Astrocyte of the cerebellum (primary cell): Measurements from ENCODE around the gene PWP1.
A peak's percentile ranks its signal among the peaks of the same experiment; 100 is the strongest.

Experiments used
- DNase-seq: peaks from one replicate; pipeline ENCODE4 v3.0.0-alpha.2; 2011; ENCODE audit warnings: low read depth
- H3K4me3 ChIP-seq: 2 replicates; pipeline ENCODE4 v1.5.1; 2011; ENCODE audit warnings: mild to moderate bottlenecking, low read depth, low read length, moderate library complexity
- CTCF ChIP-seq: IDR thresholded peaks from 2 replicates; pipeline ENCODE4 v1.5.1; 2012; ENCODE audit warnings: low read length, low read depth, moderate library complexity, mild to moderate bottlenecking; ENCODE audit errors: missing control alignments
- in situ Hi-C: cut with HindIII; loops from 2 replicates; pipeline ENCODE4 v1.10.0; 2017; ENCODE audit warnings: low sequenced_read_pairs

Gene PWP1

DNA sequence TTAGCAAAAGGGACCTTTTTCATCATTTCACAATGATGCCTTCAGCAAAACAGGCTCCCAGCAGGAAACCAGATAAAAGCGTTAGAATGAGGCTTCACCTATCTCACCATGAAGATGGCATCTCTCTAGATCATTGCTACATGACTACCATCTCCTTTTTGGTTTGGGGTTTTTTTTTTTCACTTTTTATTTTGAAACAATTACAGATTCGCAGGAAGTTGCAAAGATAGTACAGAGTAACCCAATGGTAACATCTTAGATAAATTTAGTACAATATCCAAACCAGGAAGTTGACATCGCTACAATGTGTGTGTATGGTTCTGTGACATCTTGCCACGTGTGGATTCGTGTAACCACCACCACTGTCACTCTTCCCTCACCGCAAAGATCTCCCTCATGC is 22.3 kb upstream of the PWP1 start:
- DNase-seq: no peak
- H3K4me3 ChIP-seq: no peak overlapping the region
- in situ Hi-C loops: loop anchor here (25.0 kb wide), 1 partner anchor 224 kb away; no protein-coding TSS in a partner anchor
- TF ChIP-seq CTCF: no peak

DNA sequence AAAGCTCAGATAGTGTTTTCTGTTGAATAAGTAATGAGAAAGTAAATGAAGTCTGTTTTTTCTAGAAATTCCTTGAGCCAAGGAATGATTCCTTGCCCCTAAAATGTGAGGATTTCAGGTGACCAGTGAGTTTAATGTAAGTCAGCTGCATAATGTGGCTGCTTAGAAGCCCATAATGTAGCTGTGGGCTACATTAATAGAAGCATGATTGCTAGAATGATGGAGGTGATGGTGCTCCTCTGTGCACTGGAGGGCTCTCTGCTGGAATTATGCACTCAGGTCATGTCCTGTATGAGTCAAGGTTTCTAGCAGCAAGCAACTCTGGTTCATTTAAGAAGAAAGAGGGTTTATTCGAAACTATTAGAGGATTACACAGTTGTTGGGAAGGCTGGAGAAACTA is 19.6 kb upstream of the PWP1 start:
- H3K4me3 ChIP-seq: no peak overlapping the region
- in situ Hi-C loops: loop anchor here (25.0 kb wide), 1 partner anchor 221 kb away; no protein-coding TSS in a partner anchor
- DNase-seq: no peak
- no peak for TF ChIP-seq CTCF

- no peak overlapping the region for H3K4me3 ChIP-seq
- DNase-seq: no peak
- in situ Hi-C loops: loop anchor here (25.0 kb wide), 1 partner anchor 220 kb away; no protein-coding TSS in a partner anchor
- TF ChIP-seq CTCF: no peak
These were observed 18.1 kb upstream of the PWP1 start for GRCh38 chr12:107667464-107667863.

DNA sequence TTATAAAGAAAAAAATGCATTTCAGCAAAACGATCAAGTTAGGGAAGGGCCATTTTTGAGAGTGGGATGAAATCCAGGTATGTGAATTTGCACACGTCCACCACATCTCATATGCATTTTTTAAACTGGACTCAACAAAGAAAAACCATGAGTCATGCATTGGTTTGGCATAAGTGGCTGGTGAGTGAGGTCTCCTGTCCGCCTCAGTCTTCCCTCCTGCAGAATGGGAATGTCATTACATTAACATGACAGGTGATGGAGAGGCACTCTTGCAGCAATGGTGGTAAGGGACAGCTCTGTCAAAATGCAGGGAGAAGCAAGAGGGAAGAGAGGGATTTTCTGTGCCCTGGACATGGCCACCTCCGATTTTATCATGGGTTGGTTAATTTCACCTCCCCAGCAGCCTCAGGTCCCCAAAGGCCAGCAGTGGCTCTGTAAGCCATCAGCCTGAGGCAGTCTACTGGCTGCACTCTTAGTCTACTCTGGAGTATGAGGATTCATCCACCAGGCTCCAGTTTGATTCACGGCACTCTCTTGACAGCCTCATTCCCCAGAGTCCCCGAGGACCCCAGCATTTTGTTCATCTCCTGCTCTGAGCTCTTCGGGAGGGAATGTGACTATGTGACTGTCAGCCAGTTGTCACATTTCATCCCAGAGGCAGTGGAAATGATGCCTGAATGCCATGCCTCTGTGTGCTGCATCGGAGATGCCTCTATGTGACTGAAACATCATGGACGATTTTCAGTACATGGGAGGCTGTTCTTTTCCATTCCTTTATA is 17.1 kb upstream of the PWP1 start:
- DNase-seq: no peak
- in situ Hi-C loops: loop anchor here (25.0 kb wide), 1 partner anchor 219 kb away; no protein-coding TSS in a partner anchor
- no peak for TF ChIP-seq CTCF
- H3K4me3 ChIP-seq: no peak overlapping the region

DNA sequence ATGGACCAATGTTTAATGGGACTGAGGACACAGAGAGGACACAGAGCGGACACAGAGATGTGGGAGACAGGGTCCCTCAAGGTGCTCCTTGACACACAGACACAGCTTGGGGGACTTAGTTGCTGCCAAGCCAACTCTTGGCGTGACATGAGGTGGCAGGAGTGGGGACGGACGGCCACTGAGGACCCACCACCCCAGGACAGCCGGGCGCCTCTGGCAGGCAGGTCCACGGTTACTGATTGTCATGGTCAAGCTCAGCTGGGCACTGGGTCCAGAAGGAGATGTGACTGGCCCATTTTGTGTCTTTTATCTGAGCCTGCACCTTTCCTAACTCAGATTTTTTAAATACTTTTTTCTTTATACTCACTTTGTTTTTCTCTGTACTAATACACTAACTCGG is 15.7 kb upstream of the PWP1 start:
- in situ Hi-C loops: loop anchor here (25.0 kb wide), 1 partner anchor 217 kb away; no protein-coding TSS in a partner anchor
- H3K4me3 ChIP-seq: no peak overlapping the region
- no peak for DNase-seq
- TF ChIP-seq CTCF: no peak

GRCh38 chr12:107670999-107671643 is 14.5 kb upstream of the PWP1 start:
- H3K4me3 ChIP-seq: no peak overlapping the region
- in situ Hi-C loops: loop anchor here (25.0 kb wide), 1 partner anchor 216 kb away; no protein-coding TSS in a partner anchor
- TF ChIP-seq CTCF: peak; percentile 62
- no peak for DNase-seq
